HG03439 (cell line): ENCODE measurements around the gene ELL2.
"Not testable (repeated sequence)": the region's sequence is repeated elsewhere in the genome, so short reads cannot be mapped to it uniquely, and the experiment has no call there.

Source experiments
- ATAC-seq: cut with Tn5 transposase; IDR thresholded peaks from one replicate; pipeline ENCODE4 v1.9.1; 2021; ENCODE audit warnings: mild to moderate bottlenecking, moderate library complexity; ENCODE audit not compliant: unreplicated experiment

Gene ELL2

GRCh38 chr5:95910521-95910920 lies 51.1 kb downstream of the ELL2 start:
- no peak for ATAC-seq

GRCh38 chr5:95909738-95910137 lies 51.9 kb downstream of the ELL2 start:
- no peak for ATAC-seq

- ATAC-seq, result no peak
Measured at GRCh38 chr5:95908799-95909198, 52.9 kb downstream of the ELL2 start.

GRCh38 chr5:95907740-95908706 lies 53.6 kb downstream of the ELL2 start:
- ATAC-seq, result peak; percentile 31

GRCh38 chr5:95907067-95907705 lies 54.5 kb downstream of the ELL2 start:
- peak; percentile 45 for ATAC-seq

- ATAC-seq, result not testable (repeated sequence)
Measured at GRCh38 chr5:95906398-95906797, 55.3 kb downstream of the ELL2 start.

- no peak for ATAC-seq
Measured at GRCh38 chr5:95904827-95905226, 56.8 kb downstream of the ELL2 start.

GRCh38 chr5:95903838-95904237 lies 57.8 kb downstream of the ELL2 start:
- ATAC-seq, result no peak

- no peak for ATAC-seq
Measured at GRCh38 chr5:95901676-95902627, 59.7 kb downstream of the ELL2 start.

GRCh38 chr5:95900383-95900958 lies 61.2 kb downstream of the ELL2 start:
- ATAC-seq, result no peak

- no peak for ATAC-seq
Measured at GRCh38 chr5:95899829-95900228, 61.8 kb downstream of the ELL2 start.

- no peak for ATAC-seq
Measured at GRCh38 chr5:95899006-95899405, 62.6 kb downstream of the ELL2 start.

GRCh38 chr5:95895771-95896170 lies 65.9 kb downstream of the ELL2 start:
- no peak for ATAC-seq

- ATAC-seq, result no peak
Measured at GRCh38 chr5:95895251-95895650, 66.4 kb downstream of the ELL2 start.

GRCh38 chr5:95892784-95893354 lies 68.8 kb downstream of the ELL2 start:
- ATAC-seq, result no peak

- no peak for ATAC-seq
Measured at GRCh38 chr5:95891499-95891898, 70.2 kb downstream of the ELL2 start.

- ATAC-seq, result no peak
Measured at GRCh38 chr5:95889076-95889475, 72.6 kb downstream of the ELL2 start.

GRCh38 chr5:95887977-95888376 lies 73.7 kb downstream of the ELL2 start:
- ATAC-seq, result no peak

GRCh38 chr5:95886340-95887044 lies 75.2 kb downstream of the ELL2 start:
- ATAC-seq, result no peak

GRCh38 chr5:95884511-95884910 lies 77.1 kb downstream of the ELL2 start:
- no peak for ATAC-seq
